Sciatic nerve (tissue), 2 donors: Measurements from ENCODE around the gene MACROD2. TPM values are rescaled to one million over a fixed set of nuclear protein-coding genes. Genes with fewer than 3 reads are reported as not detected.

Experiments
- ATAC-seq: fragments of 200-7000 bp; cut with Tn5 transposase; one replicate; pipeline ENCODE4 v1.9.1; 2020; ENCODE audit warnings: mild to moderate bottlenecking, moderate library complexity
- DNase-seq: peaks from one replicate; pipeline ENCODE4 v3.0.0-alpha.2; 2020; ENCODE audit warnings: low spot score
- intact Hi-C: fragments of 100-400 bp; cut with DNase I; formaldehyde crosslinking; loops from one replicate; pipeline ENCODE4 v1.14.2; 2022
- total RNA-seq: library from RNA; stranded (reverse); fragmentation: NEBNext Ultra II Directional; extraction: Animal tissue kit (Norgen Biotek cat#: 25700); gene quantifications from one replicate; pipeline ENCODE4 v1.2.1, GENCODE V29; 2021
- donor health status: DM: no; HTN: no; CAD: no.
- donor health status: DM: no; HTN: no; CAD: no.

MACROD2 gene
- total RNA-seq, 1 donor from 2014 or later, result 13.8 TPM

GRCh38 chr20:14783766-14784165, 788.5 kb downstream of the MACROD2 start:
- ATAC-seq (no peak), DNase-seq (no peak)
- intact Hi-C loops, result no loop called here

GRCh38 chr20:14785065-14785743, 789.9 kb downstream of the MACROD2 start:
- DNase-seq, result no peak
- no peak for ATAC-seq
- intact Hi-C loops, result no loop called here

- ATAC-seq (no peak), DNase-seq (no peak)
- intact Hi-C loops, result no loop called here
Measured at GRCh38 chr20:14790190-14790589, 794.9 kb downstream of the MACROD2 start.

GRCh38 chr20:14790771-14791620, 795.7 kb downstream of the MACROD2 start:
- intact Hi-C loops, result no loop called here
- DNase-seq (no peak), ATAC-seq (peak; percentile 63)

GRCh38 chr20:14792915-14793314, 797.6 kb downstream of the MACROD2 start:
- DNase-seq (no peak), ATAC-seq (no peak)
- intact Hi-C loops, result no loop called here

- ATAC-seq (no peak), DNase-seq (no peak)
- intact Hi-C loops, result no loop called here
Measured at GRCh38 chr20:14799545-14800216, 804.4 kb downstream of the MACROD2 start.

- ATAC-seq (no peak), DNase-seq (no peak)
- intact Hi-C loops, result no loop called here
Measured at GRCh38 chr20:14800707-14801425, 805.5 kb downstream of the MACROD2 start.

GRCh38 chr20:14801591-14802325, 806.4 kb downstream of the MACROD2 start:
- intact Hi-C loops, result no loop called here
- no peak for DNase-seq
- no peak for ATAC-seq

- no peak for ATAC-seq
- no peak for DNase-seq
- intact Hi-C loops, result no loop called here
Measured at GRCh38 chr20:14807224-14807623, 811.9 kb downstream of the MACROD2 start.

GRCh38 chr20:14815340-14815739, 820.0 kb downstream of the MACROD2 start:
- no peak for ATAC-seq
- DNase-seq, result no peak
- intact Hi-C loops, result no loop called here

- DNase-seq, result no peak
- intact Hi-C loops, result no loop called here
- no peak for ATAC-seq
Measured at GRCh38 chr20:14816471-14816870, 821.2 kb downstream of the MACROD2 start.

GRCh38 chr20:14817101-14817500, 821.8 kb downstream of the MACROD2 start:
- intact Hi-C loops, result no loop called here
- DNase-seq (no peak), ATAC-seq (no peak)

GRCh38 chr20:14820771-14821170, 825.5 kb downstream of the MACROD2 start:
- ATAC-seq (no peak), DNase-seq (no peak)
- intact Hi-C loops, result no loop called here

GRCh38 chr20:14821251-14821650, 825.9 kb downstream of the MACROD2 start:
- no peak for DNase-seq
- intact Hi-C loops, result no loop called here
- no peak for ATAC-seq

GRCh38 chr20:14824996-14825395, 829.7 kb downstream of the MACROD2 start:
- intact Hi-C loops, result no loop called here
- ATAC-seq (no peak), DNase-seq (no peak)

- no peak for DNase-seq
- ATAC-seq, result no peak
Measured at GRCh38 chr20:14826543-14827313, 831.4 kb downstream of the MACROD2 start.

GRCh38 chr20:14828459-14828858, 833.1 kb downstream of the MACROD2 start:
- ATAC-seq (no peak), DNase-seq (no peak)
- intact Hi-C loops, result no loop called here

More at GRCh38 chr20:14826543-14827313, 831.4 kb downstream of the MACROD2 start:
- intact Hi-C loops, result no loop called here

- no peak for DNase-seq
- no peak for ATAC-seq
- intact Hi-C loops, result no loop called here
Measured at GRCh38 chr20:14829906-14830305, 834.6 kb downstream of the MACROD2 start.
